GM21390 (cell line): ENCODE measurements around the gene ARHGDIG.
"Not testable (repeated sequence)": the region's sequence is repeated elsewhere in the genome, so short reads cannot be mapped to it uniquely, and the experiment has no call there.

Experiments used
- ATAC-seq: cut with Tn5 transposase; IDR thresholded peaks from one replicate; pipeline ENCODE4 v1.9.1; 2021; ENCODE audit not compliant: unreplicated experiment

ARHGDIG gene

GRCh38 chr16:263182-263774 lies 17.1 kb upstream of the ARHGDIG start:
- no peak for ATAC-seq

- no peak for ATAC-seq
Observed at GRCh38 chr16:263944-264343, 16.4 kb upstream of the ARHGDIG start.

GRCh38 chr16:264440-264951 lies 15.9 kb upstream of the ARHGDIG start:
- ATAC-seq, result no peak

- ATAC-seq, result no peak
Observed at GRCh38 chr16:265002-265529, 15.3 kb upstream of the ARHGDIG start.

- ATAC-seq, result no peak
Observed at GRCh38 chr16:265711-266110, 14.7 kb upstream of the ARHGDIG start.

- ATAC-seq, result no peak
Observed at GRCh38 chr16:266258-267164, 13.9 kb upstream of the ARHGDIG start.

GRCh38 chr16:267562-267961 lies 12.8 kb upstream of the ARHGDIG start:
- ATAC-seq, result not testable (repeated sequence)

- ATAC-seq, result no peak
Observed at GRCh38 chr16:268141-269053, 12.0 kb upstream of the ARHGDIG start.

- no peak for ATAC-seq
Observed at GRCh38 chr16:269061-269796, 11.2 kb upstream of the ARHGDIG start.

- no peak for ATAC-seq
Observed at GRCh38 chr16:270381-271255, 9.8 kb upstream of the ARHGDIG start.

GRCh38 chr16:272633-273546 lies 7.5 kb upstream of the ARHGDIG start:
- ATAC-seq, result no peak

GRCh38 chr16:273547-274421 lies 6.6 kb upstream of the ARHGDIG start:
- ATAC-seq, result no peak

GRCh38 chr16:275041-275641 lies 5.2 kb upstream of the ARHGDIG start:
- ATAC-seq, result no peak

- ATAC-seq, result no peak
Observed at GRCh38 chr16:275786-276232, 4.6 kb upstream of the ARHGDIG start, which contains the start of gene RGS11. RGS11 (minus strand) TSS chr16:275944; CDS start chr16:275911, 33 bp downstream.

GRCh38 chr16:276426-277077 lies 3.8 kb upstream of the ARHGDIG start:
- ATAC-seq, result no peak

GRCh38 chr16:278863-279366 lies 1.5 kb upstream of the ARHGDIG start:
- no peak for ATAC-seq
